NB4 (cell line): ENCODE results near the gene CCDC134.

Experiments used
- DNase-seq: peaks from one replicate; pipeline ENCODE4 v3.0.0; 2010; ENCODE audit warnings: low read depth
- H3K4me3 ChIP-seq: one replicate; pipeline ENCODE4 v1.5.1; 2011; ENCODE audit warnings: mild to moderate bottlenecking, low read depth, low read length, moderate library complexity
- CTCF ChIP-seq: IDR thresholded peaks from one replicate; pipeline ENCODE4 v1.5.1; 2012; ENCODE audit warnings: low read depth, low read length
- MAX ChIP-seq: IDR thresholded peaks from 2 replicates; pipeline ENCODE4 v1.6.1; 2011; ENCODE audit warnings: low read depth, low read length
- MYC ChIP-seq: IDR thresholded peaks from 2 replicates; pipeline ENCODE4 v1.6.1; 2011; ENCODE audit warnings: low read depth, low read length
- POLR2A ChIP-seq: IDR thresholded peaks from 2 replicates; pipeline ENCODE4 v1.6.1; 2011; ENCODE audit warnings: mild to moderate bottlenecking; ENCODE audit not compliant: insufficient read length; ENCODE audit errors: extremely low read depth

CCDC134 gene

GRCh38 chr22:41800348-41801146 lies at the start of gene CCDC134:
CCDC134 (plus strand) TSS chr22:41800679; CDS start chr22:41808891, 8,212 bp downstream.
- TF ChIP-seq MAX (peak; percentile 73; the same call in 1 of the 2 replicates), POLR2A (peak; percentile 83), MYC (peak; percentile 69), CTCF (no peak)
- DNase-seq = peak; percentile 96
- H3K4me3 ChIP-seq = peak within 1 kb of the TSS; percentile 84

- no peak overlapping the region for H3K4me3 ChIP-seq
- TF ChIP-seq MYC (no peak), MAX (no peak), POLR2A (no peak), CTCF (no peak)
- DNase-seq = no peak
Observed at GRCh38 chr22:41752011-41752970, 48.2 kb upstream of the CCDC134 start.

GRCh38 chr22:41753984-41754383 lies 46.5 kb upstream of the CCDC134 start:
- H3K4me3 ChIP-seq = no peak overlapping the region
- no peak for DNase-seq
- TF ChIP-seq MAX = no peak
- no peak for TF ChIP-seq POLR2A
- TF ChIP-seq CTCF = no peak
- no peak for TF ChIP-seq MYC

GRCh38 chr22:41757502-41757901 lies 43.0 kb upstream of the CCDC134 start:
- no peak for DNase-seq
- TF ChIP-seq MAX (no peak), POLR2A (no peak), CTCF (no peak), MYC (no peak)

GRCh38 chr22:41758231-41758630 lies 42.2 kb upstream of the CCDC134 start:
- DNase-seq = no peak
- no peak for TF ChIP-seq MYC
- TF ChIP-seq POLR2A = no peak
- TF ChIP-seq MAX = no peak
- TF ChIP-seq CTCF = no peak
- H3K4me3 ChIP-seq = no peak overlapping the region

More at GRCh38 chr22:41757502-41757901, 43.0 kb upstream of the CCDC134 start:
- no peak overlapping the region for H3K4me3 ChIP-seq
